ENCODE data around the gene RNF180.
"Not testable (repeated sequence)": the region's sequence is repeated elsewhere in the genome, so short reads cannot be mapped to it uniquely, and the experiment has no call there.

The RNF180 gene

GRCh38 chr5:64397552-64397951 lies 231.9 kb downstream of the RNF180 start:
- TF ChIP-seq CTCF (conservative IDR thresholded peaks at IDR 0.05; ENCODE audit: control insufficient read depth, insufficient read depth, low read depth, low read length), result no peak
- no peak overlapping the region for H3K4me3 ChIP-seq (ENCODE audit: control insufficient read depth, low read depth, low read length)
- DNase-seq (ENCODE audit: low read depth), result no peak

GRCh38 chr5:64398735-64399134 lies 233.1 kb downstream of the RNF180 start:
- not testable (repeated sequence) for H3K4me3 ChIP-seq (ENCODE audit: control insufficient read depth, low read depth, low read length); DNase-seq (ENCODE audit: low read depth)

GRCh38 chr5:64407103-64407825 lies 241.6 kb downstream of the RNF180 start:
- H3K4me3 ChIP-seq (ENCODE audit: control insufficient read depth, low read depth, low read length); DNase-seq (ENCODE audit: low read depth): not testable (repeated sequence)

- no peak for TF ChIP-seq CTCF (conservative IDR thresholded peaks at IDR 0.05; ENCODE audit: control insufficient read depth, insufficient read depth, low read depth, low read length)
- H3K4me3 ChIP-seq (ENCODE audit: control insufficient read depth, low read depth, low read length), result no peak overlapping the region
- no peak for DNase-seq (ENCODE audit: low read depth)
Observed at GRCh38 chr5:64417390-64417789, 251.7 kb downstream of the RNF180 start.

DNA sequence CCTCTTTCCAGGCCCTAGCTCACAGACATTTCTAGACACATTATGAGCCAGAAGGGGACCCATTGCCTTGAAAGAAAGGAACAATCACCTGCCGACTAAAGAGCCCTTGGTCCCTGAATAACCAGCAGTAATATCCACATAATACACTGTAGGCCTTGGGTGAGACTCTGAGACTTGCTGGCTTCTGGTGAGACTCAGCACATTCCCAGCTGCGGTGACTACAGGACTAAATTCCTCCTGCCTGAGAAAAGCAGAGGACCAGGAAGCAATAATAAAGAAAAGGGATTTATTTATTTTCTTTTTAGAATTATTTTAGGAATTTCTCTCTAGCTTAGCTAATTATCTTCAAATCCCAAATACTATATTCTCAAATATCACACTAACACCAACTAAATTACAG lies 252.4 kb downstream of the RNF180 start:
- no peak for DNase-seq (ENCODE audit: low read depth)
- no peak overlapping the region for H3K4me3 ChIP-seq (ENCODE audit: control insufficient read depth, low read depth, low read length)
- no peak for TF ChIP-seq CTCF (conservative IDR thresholded peaks at IDR 0.05; ENCODE audit: control insufficient read depth, insufficient read depth, low read depth, low read length)

Data from fibroblast of mammary gland (primary cell).